Esophagus (tissue), 2 donors: ENCODE results near the gene LRRC9. TPM values are rescaled to one million over a fixed set of nuclear protein-coding genes. Genes with fewer than 3 reads are reported as not detected.

Source experiments
- polyA plus RNA-seq, 2 donors: library from polyadenylated mRNA; stranded (reverse); fragments of 200-250 nt; gene quantifications; one replicate each; pipeline ENCODE4 v1.2.3, GENCODE V29; 2013
- donor health status: healthy with polysubstance abuse.
- donor health status: Bipolar disorder and iron deficiency.

LRRC9 gene
- polyA plus RNA-seq, 2 donors: under 0.01 TPM; not detected in 1

Other genes starting within 250 kb of the LRRC9 start
- gene RTN1, start 49.4 kb upstream of the LRRC9 start, polyA plus RNA-seq: under 1 TPM; 0.26 to 0.58 TPM
- gene PCNX4, start 171.8 kb downstream of the LRRC9 start, polyA plus RNA-seq: 10 to 100 TPM in 1 of 2 donors, 1 to 10 TPM in 1; 7.1 to 10.5 TPM
- 10 to 100 TPM; 33.3 to 37.5 TPM for gene DHRS7, start 245.3 kb downstream of the LRRC9 start, polyA plus RNA-seq